Measurements from ENCODE around the gene SPATA31E1.
"Not testable (repeated sequence)": the region's sequence is repeated elsewhere in the genome, so short reads cannot be mapped to it uniquely, and the experiment has no call there.

- TF ChIP-seq CTCF, POLR2A (IDR thresholded peaks at IDR 0.05): not testable (repeated sequence)
Measured at GRCh38 chr9:87921561-87921960, 38.9 kb downstream of the SPATA31E1 start.

Measured in heart left ventricle (tissue), 13 donors.